Embryonic facial prominence (tissue), 1 donor: ENCODE measurements around the gene RNF138.
"Not testable (repeated sequence)": the region's sequence is repeated elsewhere in the genome, so short reads cannot be mapped to it uniquely, and the experiment has no call there.

Experiments used
- DNase-seq: peaks from one replicate; pipeline ENCODE4 v3.0.0-alpha.2; 2016; ENCODE audit errors: extremely low spot score

Gene RNF138

GRCh38 chr18:32095900-32096229 is 4.2 kb downstream of the RNF138 start:
- DNase-seq = no peak

GRCh38 chr18:32096946-32097345 is 5.3 kb downstream of the RNF138 start:
- no peak for DNase-seq

- DNase-seq = no peak
Observed at GRCh38 chr18:32104516-32104915, 12.8 kb downstream of the RNF138 start.

- no peak for DNase-seq
Observed at GRCh38 chr18:32110005-32110404, 18.3 kb downstream of the RNF138 start.

GRCh38 chr18:32111706-32112105 is 20.0 kb downstream of the RNF138 start:
- no peak for DNase-seq

GRCh38 chr18:32112826-32113225 is 21.2 kb downstream of the RNF138 start:
- no peak for DNase-seq

- DNase-seq = no peak
Observed at GRCh38 chr18:32114293-32114942, 22.7 kb downstream of the RNF138 start.

- DNase-seq = no peak
Observed at GRCh38 chr18:32122039-32122438, 30.4 kb downstream of the RNF138 start.

- DNase-seq = no peak
Observed at GRCh38 chr18:32126538-32126937, 34.9 kb downstream of the RNF138 start.

- DNase-seq = no peak
Observed at GRCh38 chr18:32135625-32136024, 44.0 kb downstream of the RNF138 start.

GRCh38 chr18:32138332-32138982 is 46.8 kb downstream of the RNF138 start:
- DNase-seq = no peak

- no peak for DNase-seq
Observed at GRCh38 chr18:32139835-32140283, 48.2 kb downstream of the RNF138 start.

- no peak for DNase-seq
Observed at GRCh38 chr18:32148185-32148870, 56.7 kb downstream of the RNF138 start.

GRCh38 chr18:32152705-32153448 is 61.2 kb downstream of the RNF138 start:
- DNase-seq = no peak

- DNase-seq = no peak
Observed at GRCh38 chr18:32156855-32157254, 65.2 kb downstream of the RNF138 start.

GRCh38 chr18:32157580-32157979 is 65.9 kb downstream of the RNF138 start:
- no peak for DNase-seq

GRCh38 chr18:32158108-32158624 is 66.5 kb downstream of the RNF138 start:
- peak; percentile 84 for DNase-seq

- DNase-seq = not testable (repeated sequence)
Observed at GRCh38 chr18:32158631-32159030, 67.0 kb downstream of the RNF138 start.

- DNase-seq = no peak
Observed at GRCh38 chr18:32160547-32160946, 68.9 kb downstream of the RNF138 start.

GRCh38 chr18:32167980-32168730 is 76.5 kb downstream of the RNF138 start:
- no peak for DNase-seq

GRCh38 chr18:32173654-32174053 is 82.0 kb downstream of the RNF138 start:
- DNase-seq = no peak
